Activated CD8-positive, alpha-beta memory T cell treated with anti-CD3 and anti-CD28 coated beads, Interleukin-2, amount 50 U/mL, for 1 hour (primary cell): Measurements from ENCODE around the gene FAM131B.
A peak's percentile ranks its signal among the peaks of the same experiment; 100 is the strongest.

Source experiments
- DNase-seq: peaks from one replicate; pipeline ENCODE4 v3.0.0-alpha.2; 2020; ENCODE audit errors: extremely low read depth

FAM131B gene

DNA sequence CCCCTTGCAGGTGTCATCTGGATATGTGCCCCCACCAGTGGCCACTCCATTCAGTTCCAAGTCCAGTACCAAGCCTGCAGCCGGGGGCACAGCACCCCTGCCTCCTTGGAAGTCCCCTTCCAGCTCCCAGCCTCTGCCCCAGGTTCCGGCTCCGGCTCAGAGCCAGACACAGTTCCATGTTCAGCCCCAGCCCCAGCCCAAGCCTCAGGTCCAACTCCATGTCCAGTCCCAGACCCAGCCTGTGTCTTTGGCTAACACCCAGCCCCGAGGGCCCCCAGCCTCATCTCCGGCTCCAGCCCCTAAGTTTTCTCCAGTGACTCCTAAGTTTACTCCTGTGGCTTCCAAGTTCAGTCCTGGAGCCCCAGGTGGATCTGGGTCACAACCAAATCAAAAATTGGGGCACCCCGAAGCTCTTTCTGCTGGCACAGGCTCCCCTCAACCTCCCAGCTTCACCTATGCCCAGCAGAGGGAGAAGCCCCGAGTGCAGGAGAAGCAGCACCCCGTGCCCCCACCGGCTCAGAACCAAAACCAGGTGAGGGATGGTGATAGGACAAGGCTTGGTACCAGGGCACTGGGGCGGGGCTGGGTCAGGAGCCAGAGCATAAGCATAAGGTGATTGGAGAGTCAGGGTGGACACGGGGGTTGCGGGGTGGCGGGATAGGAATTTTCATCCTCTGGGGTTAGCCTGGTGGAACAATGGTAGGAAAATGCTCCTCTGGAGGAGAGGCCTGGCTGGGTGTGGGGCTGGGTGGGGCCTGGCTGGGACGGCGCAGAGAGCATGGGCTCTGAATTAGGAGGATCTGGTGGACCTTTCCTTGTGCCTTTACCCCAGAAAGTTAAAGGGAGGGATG is 20.5 kb upstream of the FAM131B start:
- no peak for DNase-seq

DNA sequence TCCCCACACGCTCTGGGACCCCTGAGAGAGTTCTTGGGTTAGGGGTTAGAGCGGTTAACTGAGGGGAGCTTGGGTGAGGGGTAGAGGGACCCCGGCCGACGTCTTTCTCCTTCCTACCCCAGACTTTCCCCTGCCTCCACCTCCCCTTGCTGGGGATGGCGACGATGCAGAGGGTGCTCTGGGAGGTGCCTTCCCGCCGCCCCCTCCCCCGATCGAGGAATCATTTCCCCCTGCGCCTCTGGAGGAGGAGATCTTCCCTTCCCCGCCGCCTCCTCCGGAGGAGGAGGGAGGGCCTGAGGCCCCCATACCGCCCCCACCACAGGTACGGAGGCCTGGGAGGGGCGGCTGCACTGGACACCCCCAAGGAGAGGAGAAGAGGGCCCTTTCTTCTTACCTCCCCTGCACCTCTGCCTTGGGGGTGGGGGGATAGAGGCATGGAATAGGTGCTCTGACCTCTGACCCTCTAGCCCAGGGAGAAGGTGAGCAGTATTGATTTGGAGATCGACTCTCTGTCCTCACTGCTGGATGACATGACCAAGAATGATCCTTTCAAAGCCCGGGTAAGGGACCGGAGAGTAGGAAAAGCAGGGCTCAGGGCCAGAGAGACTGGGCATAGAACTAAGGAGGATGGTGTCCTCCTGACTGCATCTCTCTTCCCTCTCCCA is 19.7 kb upstream of the FAM131B start:
- no peak for DNase-seq

GRCh38 chr7:143381427-143382125 is 19.1 kb upstream of the FAM131B start:
- no peak for DNase-seq

- DNase-seq = peak; percentile 78
Observed at GRCh38 chr7:143380646-143381426, 18.3 kb upstream of the FAM131B start, which contains the start of gene ZYX. TSS of gene ZYX (plus strand) at chr7:143381345. CDS start at chr7:143381572, 227 bp downstream.

- peak; percentile 69 for DNase-seq
Observed at GRCh38 chr7:143380260-143380645, 17.7 kb upstream of the FAM131B start.

DNA sequence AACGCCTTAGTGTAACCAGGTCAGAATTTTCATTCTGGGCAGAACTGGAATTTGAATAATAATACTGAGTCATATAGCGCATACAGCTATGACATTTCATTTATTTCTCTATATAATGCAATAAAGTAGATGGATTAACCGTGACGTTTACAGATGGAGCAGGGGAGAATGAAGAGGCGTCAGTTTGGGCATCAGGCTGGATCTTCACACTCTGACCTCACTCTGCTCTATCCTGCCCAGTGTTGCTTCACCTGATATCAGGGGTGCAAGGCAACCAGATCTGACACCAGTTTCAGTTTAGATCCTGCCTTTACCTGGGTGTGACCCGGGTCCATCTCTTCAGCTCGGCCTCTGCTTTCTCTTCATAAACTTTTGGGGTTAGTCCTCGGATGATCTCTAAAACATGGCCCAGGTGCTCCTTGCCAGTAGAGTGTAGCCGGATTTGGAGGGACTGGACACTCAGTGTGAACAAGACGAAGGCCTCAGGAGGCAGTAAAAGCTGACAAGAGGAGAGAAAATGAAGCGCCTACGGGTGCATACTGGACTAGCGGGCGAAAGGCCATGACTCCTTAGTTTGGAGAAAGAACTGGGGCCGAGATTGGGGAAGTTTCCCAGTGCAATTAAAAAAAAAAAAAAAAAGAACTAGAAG is 17.2 kb upstream of the FAM131B start:
- no peak for DNase-seq

- no peak for DNase-seq
Observed at GRCh38 chr7:143376396-143376795, 13.9 kb upstream of the FAM131B start.

GRCh38 chr7:143375298-143376034 is 13.0 kb upstream of the FAM131B start:
- peak; percentile 50 for DNase-seq

DNA sequence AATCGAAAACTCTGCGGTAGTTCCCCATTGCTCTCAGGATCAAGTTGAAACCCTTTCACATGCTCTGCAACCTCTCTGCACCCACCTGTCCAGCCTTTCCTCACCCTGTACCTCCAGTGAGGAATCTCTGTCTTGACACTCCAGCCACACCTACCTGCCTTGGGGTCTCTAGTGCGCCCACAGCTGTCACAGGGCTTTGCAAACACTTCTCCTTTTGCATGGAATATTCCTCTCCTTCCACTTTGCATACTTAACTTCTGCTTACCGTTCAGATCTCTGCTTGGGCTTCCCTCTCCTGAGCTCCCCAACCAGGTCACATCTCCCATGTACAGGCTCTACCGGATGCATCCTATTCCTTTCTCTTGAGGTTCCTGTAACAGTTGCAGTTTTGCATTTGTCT is 12.0 kb upstream of the FAM131B start:
- DNase-seq = no peak

DNA sequence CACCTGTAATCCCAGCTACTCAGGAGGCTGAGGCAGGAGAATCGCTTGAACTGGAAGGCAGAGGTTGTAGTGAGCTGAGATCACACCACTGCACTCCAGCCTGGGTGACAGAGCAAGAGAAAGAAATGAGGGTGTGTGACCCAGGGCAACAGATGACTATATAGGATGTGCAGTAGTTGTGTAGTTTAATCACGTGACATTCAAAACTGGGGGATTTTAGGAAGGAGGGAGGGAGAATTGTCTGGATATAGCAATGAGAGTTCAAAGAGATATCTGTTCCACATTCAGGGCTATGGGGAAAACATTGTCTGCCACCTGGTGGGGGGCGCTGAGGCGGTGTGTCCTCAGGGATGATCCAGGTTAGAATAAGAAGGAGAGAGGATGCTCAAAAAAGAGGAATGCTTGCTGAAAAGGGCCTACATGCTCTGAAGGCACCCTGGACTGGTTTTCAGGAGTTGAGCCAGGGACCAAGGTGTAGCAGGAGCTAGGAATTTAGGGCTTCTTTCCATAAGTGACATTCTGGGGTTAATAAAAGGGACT is 10.8 kb upstream of the FAM131B start:
- no peak for DNase-seq

- no peak for DNase-seq
Observed at GRCh38 chr7:143372070-143372469, 9.6 kb upstream of the FAM131B start.

- DNase-seq = no peak
Observed at GRCh38 chr7:143369678-143370651, 7.5 kb upstream of the FAM131B start.

- no peak for DNase-seq
Observed at GRCh38 chr7:143368387-143368786, 5.9 kb upstream of the FAM131B start.

DNA sequence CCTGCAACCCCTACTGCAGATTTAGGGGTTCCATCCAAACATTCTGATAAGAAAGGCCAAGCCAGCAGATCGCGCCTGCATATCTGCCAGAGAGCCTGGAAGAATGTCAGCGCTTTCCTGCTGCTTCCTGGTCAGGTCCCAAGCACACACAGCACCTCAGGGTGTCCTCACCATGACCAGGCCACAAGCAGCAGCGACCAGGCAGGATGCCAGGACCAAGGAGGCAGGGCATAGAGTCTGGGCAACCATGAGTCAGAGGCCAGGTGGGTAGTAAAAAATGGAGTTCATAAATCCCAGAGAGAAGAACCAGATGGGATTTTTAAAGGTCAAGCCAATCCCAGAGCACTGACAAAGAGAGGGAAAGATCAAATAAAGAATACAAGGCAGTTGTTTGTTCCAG is 5.5 kb upstream of the FAM131B start:
- no peak for DNase-seq

GRCh38 chr7:143363016-143363937 is 764 bp upstream of the FAM131B start:
- DNase-seq = no peak

GRCh38 chr7:143361552-143362130 is 872 bp downstream of the FAM131B start:
- DNase-seq = no peak

DNA sequence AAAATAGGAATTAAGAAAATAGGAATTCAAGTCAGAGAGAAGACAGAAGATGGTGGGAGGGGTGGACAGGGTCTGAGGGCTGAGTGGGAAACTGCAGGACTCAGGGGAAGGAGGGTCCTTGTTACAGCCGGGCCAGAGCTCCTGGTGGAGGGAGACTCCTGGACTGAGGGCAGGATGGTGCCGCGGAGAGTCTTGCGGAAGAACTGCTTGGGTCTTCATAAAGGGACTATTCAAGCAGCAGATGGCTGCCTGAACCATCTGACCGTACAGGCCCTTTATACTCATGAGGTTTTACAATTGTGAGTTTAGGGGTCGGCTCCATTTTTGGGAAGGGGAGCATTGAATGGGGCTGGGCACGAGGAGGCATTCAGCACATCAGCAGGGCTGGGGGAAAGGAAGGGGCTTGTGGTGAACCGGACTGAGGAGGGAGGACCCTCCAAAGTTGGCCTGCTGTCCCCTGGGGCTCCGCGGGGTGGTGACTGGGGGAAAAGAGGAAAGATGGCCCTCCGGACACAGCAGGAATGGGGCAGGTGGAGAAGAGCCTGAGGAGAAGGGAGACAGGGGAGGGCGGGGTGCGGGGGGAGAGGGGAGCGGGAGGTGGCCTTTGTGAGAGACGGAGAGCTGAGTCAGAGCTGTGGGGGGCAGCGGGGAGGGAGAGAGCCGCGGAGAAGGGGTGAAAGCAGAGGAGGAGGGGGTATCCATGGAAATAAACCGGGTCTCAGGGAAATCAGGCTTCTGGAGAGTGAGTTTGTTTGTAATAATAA is 1.5 kb downstream of the FAM131B start:
- no peak for DNase-seq
